A549 (cell line): ENCODE measurements around the gene CRYGN. TPM values are rescaled to one million over a fixed set of nuclear protein-coding genes. Genes with fewer than 3 reads are reported as not detected.

Experiments used
- ATAC-seq, 2 experiments: fragments of 200-7000 bp in 1 of 2; fragments of >200 bp in 1 of 2; cut with Nextera tagmentation in 1 of 2; cut with Tn5 transposase in 1 of 2; 3 replicates each; pipeline versions ENCODE4 v1.8.0 to v1.9.1; 2018 to 2020; ENCODE audit warnings: mild to moderate bottlenecking in 1 of 2, moderate library complexity in 1 of 2
- CTCF ChIA-PET: fragments of 300-600 bp; sonication (Branson Sonifier 250); formaldehyde crosslinking; extraction: SDS; loops from one replicate; lab custom pipeline; 2021; ENCODE audit warnings: antibody characterized with exemption, inconsistent platforms; lab: Yijun Ruan, JAX
- POLR2A ChIA-PET: fragments of 350-600 bp; formaldehyde crosslinking; extraction: SDS; loops from one replicate; lab custom pipeline; 2021; ENCODE audit warnings: antibody characterized with exemption, inconsistent platforms; lab: Yijun Ruan, JAX
- DNase-seq, 2 experiments: peaks; one replicate each; pipeline versions ENCODE4 v3.0.0 to v3.0.0-alpha.2; 2011 to 2016; ENCODE audit warnings: low read depth in 1 of 2, low spot score in 1 of 2
- FAIRE-seq: peaks from 2 replicates; lab custom pipeline; 2011; peaks lifted over from hg19 to GRCh38; lab: Jason Lieb, UNC
- H3K27ac ChIP-seq, 2 experiments: fragments of >200 bp; sonication (Bioruptor Twin); formaldehyde crosslinking; 3 replicates each; pipeline ENCODE4 v1.5.1; 2016 to 2017
- H3K4me1 ChIP-seq: fragments of >200 bp; sonication (Bioruptor Twin); formaldehyde crosslinking; 3 replicates; pipeline ENCODE4 v1.6.1; 2016
- H3K4me2 ChIP-seq: fragments of >200 bp; sonication (Bioruptor Twin); formaldehyde crosslinking; 3 replicates; pipeline ENCODE4 v1.6.1; 2016
- H3K4me3 ChIP-seq: fragments of >200 bp; sonication (Bioruptor Twin); formaldehyde crosslinking; 3 replicates; pipeline ENCODE4 v1.5.1; 2016
- H3K9me3 ChIP-seq: fragments of >200 bp; sonication (Bioruptor Twin); formaldehyde crosslinking; 3 replicates; pipeline ENCODE4 v1.6.1; 2016
- BCL3 ChIP-seq: fragments of >200 bp; sonication (Bioruptor Twin); formaldehyde crosslinking; IDR thresholded peaks from 3 replicates; pipeline ENCODE4 v1.6.1; 2016
- BHLHE40 ChIP-seq: IDR thresholded peaks from 2 replicates; pipeline ENCODE4 v1.6.1; 2012; ENCODE audit warnings: low read depth, low read length, inconsistent platforms
- CHD2 ChIP-seq: fragments of 150-350 bp; IDR thresholded peaks from 2 replicates; pipeline ENCODE4 v1.6.1; 2014; ENCODE audit warnings: low read length; ENCODE audit not compliant: partially characterized antibody
- CTCF ChIP-seq: fragments of >200 bp; sonication (Bioruptor Twin); formaldehyde crosslinking; IDR thresholded peaks from 3 replicates; pipeline ENCODE4 v1.5.1; 2016
- E2F6 ChIP-seq: IDR thresholded peaks from 2 replicates; pipeline ENCODE4 v1.6.1; 2012; ENCODE audit warnings: low read depth, borderline replicate concordance
- ESRRA ChIP-seq: fragments of 150-350 bp; IDR thresholded peaks from 2 replicates; pipeline ENCODE4 v1.6.1; 2014; ENCODE audit warnings: mild to moderate bottlenecking, low read length, borderline replicate concordance
- FOSB ChIP-seq: fragments of 250-450 bp; sonication (Bioruptor Pico); IDR thresholded peaks from 2 replicates; pipeline ENCODE4 v1.5.0; 2020; ENCODE audit warnings: mild to moderate bottlenecking, moderate library complexity
- FOSL2 ChIP-seq, 2 experiments: fragments of 450-650 bp in 1 of 2; fragments of >200 bp in 1 of 2; sonication (Bioruptor Twin) in 1 of 2; formaldehyde crosslinking; IDR thresholded peaks; 2 replicates each; pipeline versions ENCODE4 v1.5.0 to v1.6.1; 2016 to 2020; ENCODE audit warnings: mild to moderate bottlenecking in 1 of 2, moderate library complexity in 1 of 2
- FOXS1 ChIP-seq: fragments of 250-450 bp; sonication (Bioruptor Pico); IDR thresholded peaks from 2 replicates; pipeline ENCODE4 v1.5.0; 2020; ENCODE audit warnings: mild to moderate bottlenecking, moderate library complexity
- HOXB13 ChIP-seq: fragments of 250-450 bp; sonication (Bioruptor Pico); IDR thresholded peaks from 2 replicates; pipeline ENCODE4 v1.5.0; 2020; ENCODE audit warnings: low read depth, mild to moderate bottlenecking, moderate library complexity
- KDM5A ChIP-seq: fragments of 200-600 bp; sonication (generic); IDR thresholded peaks from 2 replicates; pipeline ENCODE4 v1.6.1; 2016; ENCODE audit warnings: antibody characterized with exemption, mild to moderate bottlenecking
- MAFK ChIP-seq: fragments of 450-650 bp; IDR thresholded peaks from 2 replicates; pipeline ENCODE4 v1.6.1; 2014; ENCODE audit not compliant: partially characterized antibody
- MYC ChIP-seq: IDR thresholded peaks from 2 replicates; pipeline ENCODE4 v1.6.1; 2012; ENCODE audit warnings: mild to moderate bottlenecking, inconsistent platforms, low read length, improper control_type of control experiment, borderline replicate concordance
- NR3C1 ChIP-seq: fragments of >200 bp; sonication (Bioruptor Twin); formaldehyde crosslinking; IDR thresholded peaks from 3 replicates; pipeline ENCODE4 v1.6.1; 2017
- PBX3 ChIP-seq: IDR thresholded peaks from 2 replicates; pipeline ENCODE4 v1.6.1; 2012
- PHF8 ChIP-seq: fragments of 200-600 bp; sonication (generic); IDR thresholded peaks from 2 replicates; pipeline ENCODE4 v1.6.1; 2016; ENCODE audit warnings: low read depth, mild to moderate bottlenecking, antibody characterized with exemption, moderate library complexity, borderline replicate concordance
- POLR2A ChIP-seq: IDR thresholded peaks from 2 replicates; pipeline ENCODE4 v1.6.1; 2012; ENCODE audit warnings: mild to moderate bottlenecking, low read length
- RARB ChIP-seq: fragments of 250-450 bp; sonication (Bioruptor Pico); IDR thresholded peaks from 2 replicates; pipeline ENCODE4 v1.8.0; 2021; ENCODE audit warnings: mild to moderate bottlenecking, moderate library complexity
- RCOR1 ChIP-seq: fragments of 150-350 bp; IDR thresholded peaks from 2 replicates; pipeline ENCODE4 v1.6.1; 2014; ENCODE audit warnings: antibody characterized with exemption, low read length, low read depth
- REST ChIP-seq: fragments of 200-600 bp; sonication (generic); IDR thresholded peaks from 2 replicates; pipeline ENCODE4 v1.6.1; 2016; ENCODE audit warnings: antibody characterized with exemption, mild to moderate bottlenecking, moderate library complexity
- SREBF2 ChIP-seq: fragments of 450-650 bp; IDR thresholded peaks from 2 replicates; pipeline ENCODE4 v1.6.1; 2014; ENCODE audit warnings: mild to moderate bottlenecking, moderate library complexity
- ZFP36 ChIP-seq: fragments of 450-650 bp; IDR thresholded peaks from 2 replicates; pipeline ENCODE4 v1.6.1; 2014; ENCODE audit warnings: borderline replicate concordance; ENCODE audit not compliant: partially characterized antibody
- ZNF302 ChIP-seq: fragments of 250-450 bp; sonication (Bioruptor Pico); IDR thresholded peaks from 2 replicates; pipeline ENCODE4 v1.9.0; 2021; ENCODE audit warnings: inconsistent platforms, mild to moderate bottlenecking, moderate library complexity
- ZSCAN20 ChIP-seq: fragments of 250-450 bp; sonication (Bioruptor Pico); IDR thresholded peaks from 2 replicates; pipeline ENCODE4 v1.8.0; 2022; ENCODE audit warnings: mild to moderate bottlenecking, moderate library complexity
- WGBS: methylation state at CpG from one replicate; pipeline ENCODE4 v1.1.6; 2017; ENCODE audit errors: missing lambda C conversion rate; 5-methylcytosine and 5-hydroxymethylcytosine counted together
- polyA plus RNA-seq, 4 experiments: library from polyadenylated mRNA; depleted of rRNA in 3 of 4; stranded (reverse); fragments of >200 nt; fragmentation: RNase III in 1 of 4; extraction: RNeasy Plus Mini Kit Qiagen cat#74134 plus additional on column Dnase treatment in 1 of 4; gene quantifications; 2 replicates in 3 of 4; 3 replicates in 1 of 4; pipeline ENCODE4 v1.2.3, GENCODE V29; 2011 to 2017

CRYGN gene
- polyA plus RNA-seq, 2 of the 4 experiments (the other 2 are of a cell fraction): not detected

- peaks cover 18% of the 10 kb centered on the region for H3K4me1 ChIP-seq
- H3K4me3 ChIP-seq: no peak overlapping the region
- H3K27ac ChIP-seq: no peak overlapping the region
- no peak for FAIRE-seq
- POLR2A ChIA-PET: no interaction called here
- TF ChIP-seq SREBF2 (no peak), RCOR1 (no peak), BHLHE40 (no peak), BCL3 (no peak), MAFK (no peak), KDM5A (no peak), REST (no peak), FOXS1 (no peak), ZNF302 (CRISPR knock-in tag) (no peak), FOSB (CRISPR knock-in tag) (no peak), MYC (no peak)
- 80% methylated on average over 4 of the region's 4 CpGs for WGBS
- DNase-seq: no peak
- H3K4me2 ChIP-seq: no peak overlapping the region
- H3K9me3 ChIP-seq: 0 out of 3 replicates have a peak, but pooled peaks cover 4% of the 10 kb centered on the region
- CTCF ChIA-PET: interaction anchor here (16.5 kb wide), 1 partner anchor 84 kb away, joined by 438 read pairs; no protein-coding TSS in a partner anchor
- ATAC-seq: no peak
Measured at GRCh38 chr7:151455690-151456089, 15.7 kb upstream of the CRYGN start.

- 83% methylated on average over 14 of the region's 15 CpGs for WGBS
- ATAC-seq: no peak
- no peak overlapping the region for H3K27ac ChIP-seq
- peaks cover 12% of the 10 kb centered on the region for H3K4me1 ChIP-seq
- FAIRE-seq: no peak
- DNase-seq: no peak
- POLR2A ChIA-PET: no interaction called here
- H3K4me3 ChIP-seq: no peak overlapping the region
- TF ChIP-seq SREBF2: no peak
- no peak for TF ChIP-seq CHD2
- TF ChIP-seq FOSL2 (IDR thresholded peaks at IDR 0.05): no peak
- no peak for TF ChIP-seq FOSL2 (CRISPR knock-in tag; IDR thresholded peaks at IDR 0.05)
- TF ChIP-seq POLR2A: no peak
- TF ChIP-seq ZSCAN20: no peak
- no peak for TF ChIP-seq ESRRA
- TF ChIP-seq ZFP36: no peak
- 0 out of 3 replicates have a peak, but pooled peaks cover 4% of the 10 kb centered on the region for H3K9me3 ChIP-seq
- no peak overlapping the region for H3K4me2 ChIP-seq
- CTCF ChIA-PET: interaction anchor here (16.5 kb wide), 1 partner anchor 83 kb away, joined by 438 read pairs; no protein-coding TSS in a partner anchor
Measured at GRCh38 chr7:151454932-151455530, 15.1 kb upstream of the CRYGN start.

GRCh38 chr7:151454305-151454704 lies 14.4 kb upstream of the CRYGN start:
- no peak overlapping the region for H3K4me2 ChIP-seq
- no peak for ATAC-seq
- H3K4me3 ChIP-seq: no peak overlapping the region
- FAIRE-seq: no peak
- 84% methylated on average over 14 of the region's 14 CpGs for WGBS
- no peak overlapping the region for H3K27ac ChIP-seq
- no peak for DNase-seq
- peaks cover 4% of the 10 kb centered on the region for H3K4me1 ChIP-seq
- ChIA-PET POLR2A (no interaction called here), CTCF (interaction anchor here (1.2 to 16.5 kb wide), 2 partner anchors 82 to 305 kb away, joined by 7 to 438 read pairs; no protein-coding TSS in a partner anchor)
- TF ChIP-seq FOSL2 (IDR thresholded peaks at IDR 0.05) (no peak), FOSL2 (CRISPR knock-in tag; IDR thresholded peaks at IDR 0.05) (no peak), HOXB13 (no peak), PHF8 (no peak), FOXS1 (no peak), NR3C1 (no peak), RARB (CRISPR knock-in tag) (no peak), PBX3 (no peak), E2F6 (no peak), CTCF (no peak)
- 0 out of 3 replicates have a peak, but pooled peaks cover 4% of the 10 kb centered on the region for H3K9me3 ChIP-seq
